HUES48 (cell line): ENCODE data around the gene PPP1CC.

Experiments used
- H3K27ac ChIP-seq: one replicate; pipeline ENCODE4 v1.7.0; 2013; ENCODE audit warnings: low read depth, low read length, inconsistent platforms
- H3K27me3 ChIP-seq: 2 replicates; pipeline ENCODE4 v1.6.1; 2013; ENCODE audit warnings: mild to moderate bottlenecking, low read length; ENCODE audit not compliant: control insufficient read depth, insufficient read depth
- H3K36me3 ChIP-seq: 2 replicates; pipeline ENCODE4 v1.6.1; 2013; ENCODE audit warnings: low read length; ENCODE audit not compliant: control insufficient read depth, insufficient read depth
- H3K4me1 ChIP-seq: 2 replicates; pipeline ENCODE4 v1.6.1; 2013; ENCODE audit warnings: mild to moderate bottlenecking, low read length; ENCODE audit not compliant: control insufficient read depth, insufficient read depth
- H3K4me3 ChIP-seq: 2 replicates; pipeline ENCODE4 v1.5.1; 2013; ENCODE audit warnings: mild to moderate bottlenecking, low read depth, low read length
- H3K9ac ChIP-seq: 2 replicates; pipeline ENCODE4 v1.6.1; 2013; ENCODE audit warnings: mild to moderate bottlenecking, low read depth, low read length, moderate library complexity
- H3K9me3 ChIP-seq: 2 replicates; pipeline ENCODE4 v1.6.1; 2013; ENCODE audit warnings: low read length; ENCODE audit not compliant: control insufficient read depth, insufficient read depth

PPP1CC gene

DNA sequence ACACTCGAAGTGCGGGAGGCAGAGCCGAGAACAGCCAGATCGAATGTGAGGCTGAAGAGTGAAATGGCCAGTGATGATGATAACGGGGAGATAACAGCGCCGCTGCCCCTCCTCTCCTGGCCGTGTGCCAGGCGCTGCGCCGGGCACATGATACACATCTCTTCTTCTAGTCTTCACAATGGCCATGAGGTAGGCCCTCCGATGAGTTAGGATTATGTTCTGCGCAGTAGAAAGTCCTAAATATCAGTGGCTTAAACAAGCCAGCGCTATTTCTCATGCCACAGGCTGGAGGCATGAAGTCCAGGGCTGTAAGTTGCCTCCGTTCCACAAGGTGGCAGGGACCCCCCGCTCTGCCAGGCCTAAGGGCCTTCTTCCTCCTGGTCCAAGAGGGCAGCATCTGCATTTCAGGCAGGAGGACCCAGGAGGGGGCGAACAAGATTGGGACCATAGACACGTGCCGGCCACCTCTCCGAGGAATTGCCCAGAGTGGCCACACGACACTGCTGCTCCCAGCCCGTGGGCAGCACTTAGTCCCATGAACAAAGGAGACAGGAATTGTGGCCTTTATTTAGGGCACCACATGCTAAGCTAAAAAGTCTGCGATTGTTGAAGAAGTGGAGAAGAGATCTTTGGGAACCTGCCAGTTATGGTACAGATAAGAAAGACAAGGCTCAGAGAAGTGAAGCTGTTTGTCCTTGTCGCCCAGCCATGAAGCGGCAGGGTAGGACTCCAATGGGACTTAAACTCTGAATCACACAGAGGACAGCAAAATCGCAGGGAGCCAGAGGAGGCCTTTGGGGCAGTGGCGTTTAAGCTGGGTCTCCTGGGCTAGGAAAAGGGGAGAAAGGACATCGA, 42.9 kb downstream of the PPP1CC start:
- H3K36me3 ChIP-seq = no peaks in the 10 kb centered on the region
- H3K27me3 ChIP-seq = no peaks in the 10 kb centered on the region
- no peak overlapping the region for H3K27ac ChIP-seq
- no peaks in the 10 kb centered on the region for H3K9me3 ChIP-seq
- no peak overlapping the region for H3K9ac ChIP-seq
- H3K4me3 ChIP-seq = no peak overlapping the region
- no peaks in the 10 kb centered on the region for H3K4me1 ChIP-seq

DNA sequence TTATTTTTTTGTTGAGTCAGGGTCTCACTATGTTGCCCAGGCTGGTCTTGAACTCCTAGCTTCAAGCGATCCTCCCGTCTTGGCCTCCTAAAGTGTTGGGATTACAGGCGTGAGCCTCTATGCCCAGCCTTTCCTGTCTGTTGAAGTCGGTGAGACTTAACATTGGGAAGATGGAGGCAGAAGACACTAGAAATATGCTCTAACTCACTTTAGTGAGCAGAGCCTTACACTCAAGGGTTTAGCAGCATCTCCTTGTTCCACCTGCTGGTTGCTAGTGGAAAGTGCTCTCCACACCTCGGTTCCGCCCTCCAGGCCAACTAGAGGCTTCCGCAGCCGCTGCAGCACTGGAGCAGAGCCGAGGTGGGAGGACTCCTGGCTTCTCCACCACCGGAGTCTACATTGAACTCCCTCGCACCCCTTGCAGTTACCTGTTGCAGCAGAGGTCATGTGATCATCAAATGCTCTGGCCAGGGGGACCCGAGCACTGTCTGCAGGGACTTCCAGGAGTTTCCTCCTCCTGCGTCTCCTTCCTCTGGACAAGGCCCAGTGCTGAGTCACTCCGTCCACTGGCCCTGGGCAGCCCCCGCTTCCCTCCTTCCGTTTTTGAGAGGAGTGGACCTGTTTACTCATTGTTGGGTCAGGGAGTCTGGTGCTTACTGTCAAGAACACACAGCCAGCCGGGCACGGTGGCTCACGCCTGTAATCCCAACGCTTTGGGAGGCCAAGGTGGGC, 44.4 kb downstream of the PPP1CC start:
- H3K27me3 ChIP-seq = no peaks in the 10 kb centered on the region
- no peak overlapping the region for H3K4me3 ChIP-seq
- H3K4me1 ChIP-seq = no peaks in the 10 kb centered on the region
- no peaks in the 10 kb centered on the region for H3K36me3 ChIP-seq
- no peaks in the 10 kb centered on the region for H3K9me3 ChIP-seq
- no peak overlapping the region for H3K27ac ChIP-seq
- no peak overlapping the region for H3K9ac ChIP-seq

DNA sequence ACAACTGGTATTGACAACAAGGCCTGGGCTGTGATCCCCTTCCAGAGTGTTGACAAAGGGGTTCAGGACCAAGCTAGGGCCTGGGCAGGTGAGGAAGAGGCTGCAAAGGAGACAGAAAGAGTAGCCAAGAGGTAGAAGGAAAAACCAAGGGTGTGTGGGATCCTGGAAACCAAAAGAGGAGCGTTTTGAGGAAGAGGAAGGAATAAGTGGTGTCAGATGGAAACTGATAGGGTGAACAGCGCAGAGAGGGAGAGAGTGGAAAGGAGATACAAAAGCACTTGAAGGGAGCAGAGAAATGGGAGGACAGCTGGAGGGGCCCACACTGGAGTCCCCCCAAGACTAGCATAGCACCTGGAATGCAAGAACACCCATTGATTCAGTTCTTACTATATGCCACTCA, 45.5 kb downstream of the PPP1CC start:
- Histone ChIP-seq H3K9me3 (no peaks in the 10 kb centered on the region), H3K4me1 (no peaks in the 10 kb centered on the region), H3K9ac (no peak overlapping the region), H3K27me3 (no peaks in the 10 kb centered on the region), H3K36me3 (no peaks in the 10 kb centered on the region), H3K4me3 (no peak overlapping the region), H3K27ac (no peak overlapping the region)

DNA sequence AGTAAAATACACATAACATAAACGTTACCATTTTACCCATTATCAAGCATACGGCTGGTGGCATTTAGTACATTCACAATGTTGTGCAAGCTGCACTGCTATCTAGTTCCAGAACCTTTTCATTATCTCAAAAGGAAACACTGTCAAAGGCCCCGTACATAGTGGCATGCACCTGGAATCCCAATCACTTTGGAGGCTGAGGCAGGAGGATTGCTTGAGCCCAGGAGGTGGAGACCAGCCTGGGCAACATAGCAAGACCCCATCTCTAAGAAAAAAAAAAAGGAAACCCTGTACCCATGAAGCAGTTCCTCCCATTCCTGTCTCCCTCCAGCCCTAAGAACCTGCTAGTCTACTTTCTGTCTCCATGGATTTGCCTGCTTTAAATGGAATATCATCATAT, 46.4 kb downstream of the PPP1CC start:
- no peaks in the 10 kb centered on the region for H3K36me3 ChIP-seq
- no peak overlapping the region for H3K27ac ChIP-seq
- H3K4me1 ChIP-seq = no peaks in the 10 kb centered on the region
- H3K9me3 ChIP-seq = no peaks in the 10 kb centered on the region
- H3K4me3 ChIP-seq = no peak overlapping the region
- no peak overlapping the region for H3K9ac ChIP-seq
- no peaks in the 10 kb centered on the region for H3K27me3 ChIP-seq

DNA sequence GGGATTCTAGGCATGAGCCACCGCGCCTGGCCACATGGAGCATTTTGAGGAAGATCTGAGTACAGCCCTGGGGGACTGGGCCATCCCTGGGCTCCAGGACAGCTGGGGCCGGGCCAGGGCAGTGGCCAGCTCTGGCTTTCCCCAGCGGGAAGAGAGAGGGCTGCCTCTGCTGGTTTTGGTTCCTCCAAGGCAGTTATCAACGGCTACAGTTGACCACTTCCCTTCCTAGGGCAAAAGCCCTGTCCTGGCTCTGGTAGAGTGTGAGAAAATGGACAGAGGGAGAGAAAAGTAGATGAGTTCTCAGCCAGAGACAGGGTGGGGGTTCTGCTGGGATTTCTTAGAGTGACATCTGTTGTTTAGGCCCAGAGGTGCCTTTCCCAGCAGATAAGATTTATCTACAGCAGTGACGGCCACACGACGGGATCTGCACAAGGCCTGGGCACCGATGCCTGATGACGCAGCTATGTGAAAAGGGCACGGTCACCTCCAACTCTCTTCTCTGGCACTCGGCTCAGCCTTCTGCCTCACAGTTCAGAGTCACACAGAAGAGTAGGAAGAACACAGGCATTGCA, 48.3 kb downstream of the PPP1CC start:
- H3K27ac ChIP-seq = no peak overlapping the region
- peaks cover 8% of the 10 kb centered on the region for H3K4me1 ChIP-seq

DNA sequence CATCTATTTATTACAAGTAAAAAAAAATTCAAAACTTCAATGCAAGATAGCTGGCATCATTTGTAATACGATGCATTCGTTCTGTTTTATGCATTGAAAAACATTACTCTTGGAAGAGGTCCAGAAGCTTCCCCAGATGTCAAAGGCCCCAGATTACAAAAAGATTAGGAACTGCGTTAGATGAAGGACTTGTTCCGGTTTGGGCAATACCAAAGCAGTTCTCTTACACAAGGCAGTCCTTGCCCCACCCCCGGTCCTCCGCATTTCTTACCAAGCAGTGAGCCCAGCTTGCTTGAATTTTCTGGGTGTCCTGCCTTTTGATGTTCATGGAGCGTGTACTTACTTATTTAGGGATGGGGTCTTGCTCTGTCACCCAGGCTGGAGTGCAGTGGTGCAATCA, 49.0 kb downstream of the PPP1CC start:
- H3K27ac ChIP-seq = no peak overlapping the region
- no peaks in the 10 kb centered on the region for H3K27me3 ChIP-seq
- H3K4me3 ChIP-seq = no peak overlapping the region
- peaks cover 9% of the 10 kb centered on the region for H3K4me1 ChIP-seq
- H3K36me3 ChIP-seq = no peaks in the 10 kb centered on the region
- no peaks in the 10 kb centered on the region for H3K9me3 ChIP-seq
- no peak overlapping the region for H3K9ac ChIP-seq

More for the DNA sequence above, 48.3 kb downstream of the PPP1CC start:
- no peak overlapping the region for H3K9ac ChIP-seq
- no peak overlapping the region for H3K4me3 ChIP-seq
- H3K36me3 ChIP-seq = no peaks in the 10 kb centered on the region
- no peaks in the 10 kb centered on the region for H3K9me3 ChIP-seq
- no peaks in the 10 kb centered on the region for H3K27me3 ChIP-seq

DNA sequence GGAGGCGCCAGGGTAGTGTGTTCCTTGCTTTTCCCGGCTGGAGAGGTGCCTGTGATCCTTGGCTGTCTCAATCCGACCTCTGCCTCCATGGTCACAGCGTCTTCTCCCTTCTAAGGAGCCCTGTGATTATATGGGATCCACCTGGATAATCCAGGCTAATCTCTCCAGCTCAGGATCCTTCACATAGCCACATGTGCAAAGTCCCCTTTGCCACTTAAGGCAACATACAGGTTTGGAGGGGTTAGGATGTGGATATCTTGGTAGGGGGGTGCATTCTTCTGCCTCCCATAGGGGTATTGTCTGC, 52.6 kb downstream of the PPP1CC start:
- H3K36me3 ChIP-seq = no peaks in the 10 kb centered on the region
- H3K9ac ChIP-seq = no peak overlapping the region; the same call in 1 of the 2 replicates
- H3K27me3 ChIP-seq = peaks cover 16% of the 10 kb centered on the region
- H3K27ac ChIP-seq = no peak overlapping the region
- no peak overlapping the region for H3K4me3 ChIP-seq
- no peaks in the 10 kb centered on the region for H3K9me3 ChIP-seq
- H3K4me1 ChIP-seq = peaks cover 9% of the 10 kb centered on the region

DNA sequence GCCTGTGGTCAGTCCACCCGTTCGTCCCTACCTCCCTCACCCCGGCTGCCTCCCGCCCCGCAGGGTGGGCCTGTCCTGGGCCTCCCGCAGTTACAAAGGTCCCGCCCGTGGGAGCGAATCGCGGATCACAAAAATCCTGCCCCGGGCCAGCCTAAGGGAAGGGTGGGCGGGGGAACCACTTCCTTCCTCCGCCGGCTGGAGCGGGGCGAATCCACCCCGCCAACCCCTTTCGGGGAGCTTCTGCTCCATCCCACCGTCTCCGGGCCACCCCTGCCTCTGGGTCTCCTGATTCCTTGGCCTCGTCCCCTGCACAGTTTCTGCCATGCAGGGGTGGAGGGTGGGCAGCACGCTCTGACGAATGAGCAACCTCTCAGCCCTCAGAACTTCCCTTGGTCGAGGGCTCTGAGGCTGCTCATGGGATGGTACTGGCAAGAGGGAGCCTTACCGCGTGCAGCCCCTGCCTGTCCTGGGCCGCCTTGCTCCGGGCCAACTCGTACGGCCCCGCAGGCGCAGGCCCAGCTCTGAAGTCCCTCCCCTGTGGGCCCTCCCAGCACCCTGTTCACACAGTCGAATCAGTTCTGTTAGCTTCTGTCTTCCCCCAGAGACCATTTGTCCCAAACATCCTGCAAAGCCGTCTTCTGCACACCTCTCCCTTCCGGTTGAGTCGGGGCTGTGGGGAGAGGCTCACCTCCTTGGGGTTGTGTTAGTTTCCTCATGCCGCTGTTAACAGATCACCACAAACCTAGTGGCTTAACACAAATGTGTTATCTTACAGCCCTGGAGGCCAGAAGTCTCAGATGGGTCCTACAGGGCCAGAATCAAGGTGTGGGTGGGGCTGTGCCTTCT, 53.2 kb downstream of the PPP1CC start:
- H3K9ac ChIP-seq = peak overlapping the region; percentile 62
- H3K27me3 ChIP-seq = peaks cover 16% of the 10 kb centered on the region
- H3K36me3 ChIP-seq = no peaks in the 10 kb centered on the region
- H3K9me3 ChIP-seq = no peaks in the 10 kb centered on the region
- peaks cover 9% of the 10 kb centered on the region for H3K4me1 ChIP-seq
- H3K27ac ChIP-seq = peak overlapping the region; percentile 67
- H3K4me3 ChIP-seq = peak overlapping the region; percentile 64

DNA sequence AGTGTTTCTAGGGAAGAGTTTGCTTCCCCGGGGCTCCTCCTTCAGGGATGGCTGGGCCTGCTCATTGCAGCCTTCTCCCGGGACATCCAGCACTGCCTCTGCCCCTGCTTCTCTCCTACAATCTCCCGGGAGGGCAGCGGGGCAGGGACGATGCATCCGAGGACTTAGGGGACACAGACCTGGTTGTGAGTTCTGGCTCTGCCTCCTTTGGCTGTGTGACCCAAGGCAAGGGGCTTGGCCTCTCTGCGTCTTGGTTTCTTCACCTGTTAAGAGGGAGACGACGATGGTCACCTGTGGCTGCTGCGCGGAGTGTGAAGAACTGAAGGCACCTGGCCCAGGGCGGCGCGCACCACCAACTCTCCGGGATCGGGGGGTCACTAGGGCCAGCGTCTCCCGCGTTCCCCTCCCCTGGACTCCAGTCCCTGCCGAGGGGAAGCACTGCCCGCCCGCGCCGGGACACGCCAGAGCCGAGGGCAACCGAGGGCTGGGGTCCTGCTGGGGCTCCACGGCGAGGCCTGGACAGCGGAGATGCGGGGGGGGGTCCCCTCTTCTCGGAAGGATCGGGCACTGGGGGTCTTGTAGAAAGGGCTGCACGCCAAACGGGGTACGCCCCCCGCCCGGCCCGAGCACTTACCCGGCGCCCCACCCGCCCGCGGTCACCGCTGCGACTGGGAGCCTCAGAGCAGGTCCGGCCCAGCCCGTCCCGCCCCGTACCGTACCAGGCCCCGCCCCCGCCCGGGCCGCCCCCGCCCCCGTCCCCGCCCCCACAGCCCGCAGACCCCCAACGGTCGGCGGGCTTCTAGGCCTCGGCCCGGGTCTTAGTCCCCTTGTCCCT, 54.0 kb downstream of the PPP1CC start, which contains the start of gene HVCN1:
Gene HVCN1 (minus strand): TSS at position 670 of the 835 bp plus-strand sequence. CDS start 5,870 bp downstream, outside the sequence.
- Histone ChIP-seq H3K36me3 (no peaks in the 10 kb centered on the region), H3K27me3 (peaks cover 16% of the 10 kb centered on the region), H3K9ac (peak within 1 kb of the TSS; percentile 62), H3K27ac (peak within 1 kb of the TSS; percentile 67), H3K9me3 (no peaks in the 10 kb centered on the region), H3K4me1 (peaks cover 9% of the 10 kb centered on the region), H3K4me3 (peak within 1 kb of the TSS; percentile 71)
